Measurements from ENCODE around the gene NOP10. TPM values are rescaled to one million over a fixed set of nuclear protein-coding genes. Genes with fewer than 3 reads are reported as not detected.

Gene NOP10
- total RNA-seq, 1 experiment from 2014 or later: 208 TPM

- no TSS peak for BruUV-seq (replicated peaks)
- POLR2A ChIA-PET (ENCODE audit: low non-redundant PET): no interaction called here
These were observed 15.0 kb downstream of the NOP10 start for GRCh38 chr15:34327906-34328305.

GRCh38 chr15:34325368-34325767, 17.6 kb downstream of the NOP10 start:
- H3K4me1 ChIP-seq (ENCODE audit: insufficient read depth, low read length, poor library complexity, severe bottlenecking): no peaks in the 10 kb centered on the region
- TF ChIP-seq EZH2 (IDR thresholded peaks at IDR 0.05; ENCODE audit: borderline replicate concordance, low read depth, low read length, poor library complexity, severe bottlenecking) (no peak), CTCF (conservative IDR thresholded peaks at IDR 0.05; ENCODE audit: low read depth, low read length) (no peak)
- DNase-seq (ENCODE audit: low spot score): no peak
- no peaks in the 10 kb centered on the region for H3K27me3 ChIP-seq (replicated peaks; ENCODE audit: insufficient read depth, low read depth, low read length, poor library complexity)
- no peak overlapping the region for H3K4me3 ChIP-seq (ENCODE audit: low read depth, low read length, poor library complexity, severe bottlenecking)
- ChIA-PET CTCF (no interaction called here), POLR2A (ENCODE audit: low non-redundant PET) (no interaction called here)
- H3K9me3 ChIP-seq (ENCODE audit: low read depth, low read length, poor library complexity, severe bottlenecking): no peaks in the 10 kb centered on the region
- BruUV-seq (replicated peaks): no TSS peak
- no peak overlapping the region for H3K27ac ChIP-seq (ENCODE audit: low read depth, low read length, poor library complexity, severe bottlenecking)
- H3K36me3 ChIP-seq (ENCODE audit: insufficient read depth, low read length, poor library complexity, severe bottlenecking): no peaks in the 10 kb centered on the region
- intact Hi-C loops (cut with micrococcal nuclease; ENCODE audit: unreplicated experiment): no loop called here

More at GRCh38 chr15:34327906-34328305, 15.0 kb downstream of the NOP10 start:
- CTCF ChIA-PET: no interaction called here
- no peak for DNase-seq (ENCODE audit: low spot score)
- Histone ChIP-seq H3K27ac (ENCODE audit: low read depth, low read length, poor library complexity, severe bottlenecking) (no peak overlapping the region), H3K36me3 (ENCODE audit: insufficient read depth, low read length, poor library complexity, severe bottlenecking) (no peaks in the 10 kb centered on the region), H3K4me1 (ENCODE audit: insufficient read depth, low read length, poor library complexity, severe bottlenecking) (no peaks in the 10 kb centered on the region), H3K27me3 (replicated peaks; ENCODE audit: insufficient read depth, low read depth, low read length, poor library complexity) (no peaks in the 10 kb centered on the region), H3K9me3 (ENCODE audit: low read depth, low read length, poor library complexity, severe bottlenecking) (no peaks in the 10 kb centered on the region), H3K4me3 (ENCODE audit: low read depth, low read length, poor library complexity, severe bottlenecking) (no peak overlapping the region)
- TF ChIP-seq CTCF (conservative IDR thresholded peaks at IDR 0.05; ENCODE audit: low read depth, low read length) (no peak), EZH2 (IDR thresholded peaks at IDR 0.05; ENCODE audit: borderline replicate concordance, low read depth, low read length, poor library complexity, severe bottlenecking) (no peak)
- intact Hi-C loops (cut with micrococcal nuclease; ENCODE audit: unreplicated experiment): no loop called here

- intact Hi-C loops (cut with micrococcal nuclease; ENCODE audit: unreplicated experiment): no loop called here
- Histone ChIP-seq H3K9me3 (ENCODE audit: low read depth, low read length, poor library complexity, severe bottlenecking) (no peaks in the 10 kb centered on the region), H3K27me3 (replicated peaks; ENCODE audit: insufficient read depth, low read depth, low read length, poor library complexity) (no peaks in the 10 kb centered on the region), H3K4me1 (ENCODE audit: insufficient read depth, low read length, poor library complexity, severe bottlenecking) (no peaks in the 10 kb centered on the region), H3K4me3 (ENCODE audit: low read depth, low read length, poor library complexity, severe bottlenecking) (no peak overlapping the region), H3K27ac (ENCODE audit: low read depth, low read length, poor library complexity, severe bottlenecking) (no peak overlapping the region), H3K36me3 (ENCODE audit: insufficient read depth, low read length, poor library complexity, severe bottlenecking) (no peaks in the 10 kb centered on the region)
- CTCF ChIA-PET: no interaction called here
- no peak for DNase-seq (ENCODE audit: low spot score)
- BruUV-seq (replicated peaks): no TSS peak
- POLR2A ChIA-PET (ENCODE audit: low non-redundant PET): interaction anchor here (0.5 kb wide), 1 partner anchor 104 kb away, joined by 7 read pairs; no protein-coding TSS in a partner anchor
- no peak for TF ChIP-seq CTCF (conservative IDR thresholded peaks at IDR 0.05; ENCODE audit: low read depth, low read length)
- TF ChIP-seq EZH2 (IDR thresholded peaks at IDR 0.05; ENCODE audit: borderline replicate concordance, low read depth, low read length, poor library complexity, severe bottlenecking): no peak
These were observed 18.0 kb downstream of the NOP10 start for GRCh38 chr15:34324933-34325332.

Data from A673 (cell line).